Mesodermal cell (in vitro differentiated cells): ENCODE data around the gene SYMPK.
"Not testable (repeated sequence)": the region's sequence is repeated elsewhere in the genome, so short reads cannot be mapped to it uniquely, and the experiment has no call there.

ENCODE experiments used
- H3K27ac ChIP-seq: 2 replicates; pipeline ENCODE4 v1.7.0; 2013; ENCODE audit warnings: mild to moderate bottlenecking, low read depth, low read length, moderate library complexity; ENCODE audit not compliant: severe bottlenecking
- H3K36me3 ChIP-seq: 2 replicates; pipeline ENCODE4 v1.7.1; 2013; ENCODE audit warnings: mild to moderate bottlenecking, low read length, moderate library complexity; ENCODE audit not compliant: control insufficient read depth, insufficient read depth
- H3K4me1 ChIP-seq: one replicate; pipeline ENCODE4 v1.7.1; 2013; ENCODE audit warnings: mild to moderate bottlenecking, low read length; ENCODE audit not compliant: insufficient read depth, control insufficient read depth, poor library complexity, severe bottlenecking
- H3K4me3 ChIP-seq: 2 replicates; pipeline ENCODE4 v1.7.0; 2013; ENCODE audit warnings: low read length, control low read depth, mild to moderate bottlenecking; ENCODE audit not compliant: insufficient read depth, poor library complexity, severe bottlenecking; ENCODE audit errors: extremely low read depth
- H3K9me3 ChIP-seq: 2 replicates; pipeline ENCODE4 v1.7.1; 2013; ENCODE audit warnings: mild to moderate bottlenecking, low read length, moderate library complexity; ENCODE audit not compliant: control insufficient read depth
- WGBS, 2 experiments: methylation state at CpG; one replicate each; pipeline ENCODE4 v1.1.5; 2013; ENCODE audit warnings: missing lambda C conversion rate in 2 of 2; ENCODE audit not compliant: insufficient coverage in 2 of 2; 5-methylcytosine and 5-hydroxymethylcytosine counted together

Gene SYMPK

GRCh38 chr19:45899919-45900589 lies 37.1 kb upstream of the SYMPK start:
- WGBS, 2 experiments, result 88 to 97% methylated on average over 2 to 3 of the region's 4 CpGs
- peaks cover 6% of the 10 kb centered on the region for H3K4me1 ChIP-seq
- H3K9me3 ChIP-seq, result no peaks in the 10 kb centered on the region
- no peak overlapping the region for H3K27ac ChIP-seq
- H3K4me3 ChIP-seq, result no peak overlapping the region
- peaks cover 45% of the 10 kb centered on the region for H3K36me3 ChIP-seq

- Histone ChIP-seq H3K27ac (no peak overlapping the region), H3K9me3 (no peaks in the 10 kb centered on the region), H3K4me3 (no peak overlapping the region), H3K4me1 (peaks cover 6% of the 10 kb centered on the region), H3K36me3 (peaks cover 52% of the 10 kb centered on the region)
- 89 to 97% methylated on average over 3 to 4 of the region's 7 CpGs for WGBS, 2 experiments
These were observed 36.3 kb upstream of the SYMPK start for GRCh38 chr19:45899253-45899652.

DNA sequence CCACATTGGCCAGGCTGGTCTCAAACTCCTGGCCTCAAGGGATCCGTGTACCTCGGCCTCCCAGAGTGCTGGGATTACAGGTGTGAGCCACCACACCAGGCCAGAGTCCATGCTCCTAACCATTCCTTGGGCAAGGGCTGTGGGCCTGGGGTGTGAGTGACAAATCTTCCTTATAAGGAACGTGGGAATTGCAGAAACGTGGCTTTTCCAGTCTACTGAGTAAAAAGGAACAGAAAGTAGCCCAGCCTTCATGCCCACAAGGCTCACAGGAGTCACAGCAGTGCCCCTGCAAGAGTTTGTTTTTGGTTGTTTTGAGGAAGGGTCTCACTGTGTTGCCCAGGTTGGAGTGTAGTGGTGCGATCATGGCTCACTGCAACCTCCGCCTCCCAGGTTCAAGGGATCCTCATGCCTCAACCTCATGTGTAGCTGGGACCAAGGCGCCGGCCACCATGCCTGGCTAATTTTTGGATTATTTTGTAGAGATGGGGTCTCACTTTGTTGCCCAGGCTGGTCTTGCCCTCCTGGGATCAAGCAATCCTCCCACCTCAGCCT lies 34.4 kb upstream of the SYMPK start:
- Histone ChIP-seq H3K4me3 (no peak overlapping the region), H3K27ac (no peak overlapping the region), H3K9me3 (no peaks in the 10 kb centered on the region), H3K4me1 (peaks cover 4% of the 10 kb centered on the region), H3K36me3 (peaks cover 52% of the 10 kb centered on the region)
- WGBS, 2 experiments, result 93 to 100% methylated on average over 5 to 7 of the region's 8 CpGs

DNA sequence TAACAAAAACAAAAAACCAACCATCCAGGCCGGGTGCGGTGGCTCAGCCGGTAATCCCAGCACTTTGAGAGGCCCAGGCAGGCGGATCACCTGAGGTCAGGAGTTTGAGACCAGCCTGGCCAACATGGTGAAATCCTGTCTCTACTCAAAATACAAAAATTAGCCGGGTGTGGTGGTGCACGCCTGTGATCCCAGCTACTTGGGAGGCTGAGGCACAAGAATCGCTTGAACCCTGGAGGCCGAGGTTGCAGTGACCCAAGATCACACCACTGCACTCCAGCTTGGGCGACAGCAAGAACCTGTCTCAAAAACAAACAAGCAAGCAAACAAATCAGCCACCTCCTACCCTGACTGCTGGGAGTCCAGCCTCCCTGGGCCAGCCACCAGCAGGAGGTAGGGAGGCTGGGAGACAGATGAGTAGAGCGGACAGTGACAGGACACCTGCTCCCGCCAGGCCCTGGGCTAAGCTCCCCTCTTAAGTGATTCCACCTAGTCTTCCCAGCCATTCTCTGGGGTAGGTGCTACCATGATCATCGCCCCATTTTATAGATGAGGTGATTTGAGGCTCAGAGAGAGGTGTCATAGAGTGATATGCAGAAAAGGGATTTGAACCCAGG lies 33.1 kb upstream of the SYMPK start:
- not testable (repeated sequence) for H3K27ac ChIP-seq, H3K9me3 ChIP-seq, H3K4me3 ChIP-seq, H3K4me1 ChIP-seq
- WGBS, 2 experiments, result 96 to 98% methylated on average over 8 to 10 of the region's 12 CpGs
- peaks cover 52% of the 10 kb centered on the region for H3K36me3 ChIP-seq

- Histone ChIP-seq H3K4me3 (no peak overlapping the region), H3K36me3 (peaks cover 49% of the 10 kb centered on the region), H3K4me1 (no peaks in the 10 kb centered on the region), H3K27ac (no peak overlapping the region), H3K9me3 (no peaks in the 10 kb centered on the region)
- 92 to 95% methylated on average over 7 to 8 of the region's 9 CpGs for WGBS, 2 experiments
These were observed 32.6 kb upstream of the SYMPK start for GRCh38 chr19:45895519-45895972.

DNA sequence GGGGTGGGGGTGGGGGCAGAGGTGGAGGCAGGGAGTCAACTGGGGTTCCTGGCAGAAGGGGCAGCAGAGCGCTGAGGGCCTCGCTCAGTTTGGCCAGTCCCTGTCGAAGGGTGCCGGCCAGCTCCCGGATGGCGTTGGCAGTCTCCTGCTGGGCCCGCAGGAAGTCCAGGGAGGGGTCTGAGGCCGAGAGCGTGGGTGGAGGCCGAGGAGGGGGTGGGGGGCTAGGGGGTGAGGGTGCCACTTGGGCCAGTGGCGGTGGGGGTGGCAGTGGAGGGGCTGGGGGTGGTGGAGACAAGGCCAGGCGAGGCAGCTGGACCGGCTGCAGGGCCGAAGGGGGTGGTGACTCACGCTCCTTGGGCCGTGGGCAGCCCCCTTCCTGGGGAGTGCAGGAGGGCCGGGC lies 27.9 kb upstream of the SYMPK start:
- Histone ChIP-seq H3K27ac (no peak overlapping the region), H3K36me3 (peaks cover 21% of the 10 kb centered on the region), H3K4me1 (no peaks in the 10 kb centered on the region), H3K9me3 (no peaks in the 10 kb centered on the region), H3K4me3 (no peak overlapping the region)
- WGBS, 2 experiments, result 84 to 89% methylated on average over 5 to 9 of the region's 17 CpGs

- Histone ChIP-seq H3K4me3 (no peak overlapping the region), H3K36me3 (peaks cover 16% of the 10 kb centered on the region), H3K9me3 (no peaks in the 10 kb centered on the region), H3K4me1 (peaks cover 10% of the 10 kb centered on the region), H3K27ac (no peak overlapping the region)
- 59 to 96% methylated on average over 2 to 3 of the region's 6 CpGs for WGBS, 2 experiments
These were observed 26.4 kb upstream of the SYMPK start for GRCh38 chr19:45889210-45889885.

- Histone ChIP-seq H3K27ac (peak overlapping the region; percentile 90), H3K4me3 (peak overlapping the region; percentile 66), H3K36me3 (peaks cover 22% of the 10 kb centered on the region), H3K9me3 (no peaks in the 10 kb centered on the region), H3K4me1 (peaks cover 16% of the 10 kb centered on the region)
- WGBS, 2 experiments, result 63 to 100% methylated on average over 2 to 3 of the region's 10 CpGs
These were observed 24.3 kb upstream of the SYMPK start for GRCh38 chr19:45887200-45887710.

GRCh38 chr19:45886427-45887199 lies 23.7 kb upstream of the SYMPK start:
- Histone ChIP-seq H3K9me3 (no peaks in the 10 kb centered on the region), H3K27ac (peak overlapping the region; percentile 90), H3K4me1 (peaks cover 20% of the 10 kb centered on the region), H3K36me3 (peaks cover 22% of the 10 kb centered on the region), H3K4me3 (peak overlapping the region; percentile 66)
- 1 to 3% methylated on average over 19 to 21 of the region's 32 CpGs for WGBS, 2 experiments
